ENCODE data around the gene SPAG5.

SPAG5 gene

DNA sequence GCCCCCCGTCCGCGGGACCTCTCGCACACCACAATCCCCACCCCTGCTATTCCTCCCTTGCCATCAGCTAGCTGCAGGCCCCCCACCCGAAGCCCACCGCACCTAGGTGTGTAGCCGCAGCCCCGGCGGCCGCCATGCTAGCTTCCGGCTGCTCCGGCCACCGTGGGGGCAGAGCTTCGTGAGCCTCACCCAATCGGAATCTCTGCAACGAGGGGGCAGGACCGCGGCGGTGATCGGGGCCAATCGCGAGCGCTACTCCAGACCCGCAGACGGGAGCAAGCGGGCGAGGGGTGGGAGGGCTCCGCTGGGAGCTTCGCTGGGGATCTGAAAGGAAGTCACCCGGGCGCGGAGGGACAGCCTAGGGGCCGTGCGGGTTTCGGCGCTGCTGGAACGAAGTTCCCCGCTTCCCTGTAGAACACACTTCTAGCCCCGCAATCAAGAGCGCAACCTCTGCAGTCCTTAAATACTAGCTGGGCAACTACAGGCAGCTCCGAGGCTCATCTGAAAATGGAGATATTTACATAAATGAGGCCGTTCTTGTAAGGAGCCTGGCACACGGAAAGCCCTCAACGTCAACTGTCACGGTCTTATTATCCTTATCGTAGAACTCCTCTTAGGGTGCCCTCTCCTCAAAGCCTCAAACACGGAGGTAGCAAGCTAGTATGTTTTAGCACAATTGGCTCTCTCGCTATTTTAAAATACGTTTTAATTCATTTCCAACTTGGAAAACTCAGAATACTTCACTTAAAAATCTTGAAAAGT lies 27.3 kb downstream of the SPAG5 start, which contains the start of gene PIGS:
Gene PIGS (minus strand): TSS at position 164 of the 762 bp plus-strand sequence. CDS start 28 bp downstream, at position 136.
- peak; percentile 54 for DNase-seq (ENCODE audit: low read depth)

- DNase-seq (ENCODE audit: low read depth) = no peak
These were observed 28.0 kb downstream of the SPAG5 start for GRCh38 chr17:28570716-28571360.

GRCh38 chr17:28569446-28569845 lies 29.4 kb downstream of the SPAG5 start:
- DNase-seq (ENCODE audit: low read depth) = no peak

GRCh38 chr17:28567604-28568003 lies 31.2 kb downstream of the SPAG5 start:
- no peak for DNase-seq (ENCODE audit: low read depth)

GRCh38 chr17:28563475-28563874 lies 35.4 kb downstream of the SPAG5 start:
- peak; percentile 27 for DNase-seq (ENCODE audit: low read depth)

- no peak for DNase-seq (ENCODE audit: low read depth)
These were observed 43.8 kb downstream of the SPAG5 start for GRCh38 chr17:28555022-28555421.

- no peak for DNase-seq (ENCODE audit: low read depth)
These were observed 44.3 kb downstream of the SPAG5 start for GRCh38 chr17:28554565-28554964.

- no peak for DNase-seq (ENCODE audit: low read depth)
These were observed 45.8 kb downstream of the SPAG5 start for GRCh38 chr17:28553000-28553505.

DNA sequence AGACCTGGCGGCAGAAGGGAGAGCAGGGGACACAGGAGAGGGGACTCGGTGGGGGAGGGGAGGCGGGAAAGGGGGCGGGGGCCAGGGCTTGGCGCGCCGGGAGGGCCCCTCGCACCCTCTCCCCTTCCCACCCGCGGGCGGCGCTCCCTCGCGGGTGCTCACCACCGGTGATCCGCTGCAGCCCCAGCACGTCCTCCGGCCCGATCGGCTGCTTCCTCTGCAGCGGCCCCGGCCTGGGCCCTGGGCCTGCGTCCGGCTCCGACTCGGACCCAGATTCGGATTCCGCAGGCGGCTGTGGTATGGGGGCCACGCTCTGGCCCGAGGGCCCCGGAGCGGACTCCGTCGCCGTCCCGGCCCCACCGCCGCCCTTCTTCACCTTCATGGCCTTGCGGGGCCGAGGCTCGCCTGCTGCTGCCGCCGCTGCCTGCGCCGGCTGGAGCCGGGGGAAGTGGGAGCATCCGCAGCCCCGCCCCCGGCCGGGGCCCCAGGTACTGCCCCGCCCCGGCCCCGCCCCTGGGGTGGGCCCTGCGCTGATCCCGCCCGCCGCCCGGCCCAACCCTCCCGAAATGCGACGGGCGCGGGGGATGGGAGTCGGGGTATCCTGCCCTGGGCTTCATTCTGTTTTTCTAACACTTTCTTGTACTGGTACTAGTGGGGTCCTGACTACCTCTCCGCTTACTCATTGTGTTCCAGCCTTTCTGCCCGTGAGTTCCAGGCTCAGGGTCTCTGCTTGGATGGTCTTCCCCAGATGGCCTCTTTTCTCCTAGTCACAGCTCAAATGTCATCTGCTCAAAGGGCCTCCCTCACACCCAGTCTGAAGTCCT lies 46.4 kb downstream of the SPAG5 start, which contains the start of gene UNC119:
Gene UNC119 (minus strand): TSS at position 449 of the 824 bp plus-strand sequence. CDS start 67 bp downstream, at position 382.
- DNase-seq (ENCODE audit: low read depth) = no peak

DNA sequence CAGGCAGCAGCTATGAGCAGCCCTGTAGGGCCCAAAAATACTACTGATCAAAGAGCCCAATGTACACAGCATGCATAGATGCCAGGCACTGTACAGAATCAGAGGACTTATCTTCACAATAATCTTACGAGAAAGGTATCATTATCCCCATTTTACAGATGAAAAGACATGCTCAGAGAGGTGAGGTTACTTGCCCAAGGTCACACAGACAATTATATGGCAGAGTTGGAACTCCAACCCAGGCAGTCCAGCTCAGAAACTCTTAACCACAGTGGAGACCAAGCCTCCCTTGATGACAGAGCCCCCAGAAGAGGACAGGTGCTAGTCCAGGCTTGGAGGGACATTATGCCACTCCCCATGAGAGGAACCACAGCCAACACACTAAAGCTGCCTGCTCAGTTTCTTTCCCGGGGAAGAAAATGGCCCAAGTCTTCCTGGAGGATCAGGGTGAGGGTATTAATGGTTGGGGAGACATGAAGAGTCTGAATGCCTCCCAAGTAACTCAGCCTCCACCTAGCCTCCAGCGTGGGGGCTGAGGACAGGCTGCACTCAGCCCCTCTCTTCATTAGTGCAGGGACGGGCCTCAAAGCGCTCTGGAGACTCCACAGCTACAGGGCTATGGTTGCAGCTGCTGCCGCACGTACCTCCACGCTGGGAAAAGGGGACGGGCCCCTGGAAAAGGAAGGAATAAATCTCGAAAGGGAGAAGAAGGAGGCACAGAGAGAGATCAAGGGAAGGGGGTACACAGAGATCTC lies 47.2 kb downstream of the SPAG5 start:
- no peak for DNase-seq (ENCODE audit: low read depth)

- DNase-seq (ENCODE audit: low read depth) = no peak
These were observed 48.0 kb downstream of the SPAG5 start for GRCh38 chr17:28550858-28551257.

DNA sequence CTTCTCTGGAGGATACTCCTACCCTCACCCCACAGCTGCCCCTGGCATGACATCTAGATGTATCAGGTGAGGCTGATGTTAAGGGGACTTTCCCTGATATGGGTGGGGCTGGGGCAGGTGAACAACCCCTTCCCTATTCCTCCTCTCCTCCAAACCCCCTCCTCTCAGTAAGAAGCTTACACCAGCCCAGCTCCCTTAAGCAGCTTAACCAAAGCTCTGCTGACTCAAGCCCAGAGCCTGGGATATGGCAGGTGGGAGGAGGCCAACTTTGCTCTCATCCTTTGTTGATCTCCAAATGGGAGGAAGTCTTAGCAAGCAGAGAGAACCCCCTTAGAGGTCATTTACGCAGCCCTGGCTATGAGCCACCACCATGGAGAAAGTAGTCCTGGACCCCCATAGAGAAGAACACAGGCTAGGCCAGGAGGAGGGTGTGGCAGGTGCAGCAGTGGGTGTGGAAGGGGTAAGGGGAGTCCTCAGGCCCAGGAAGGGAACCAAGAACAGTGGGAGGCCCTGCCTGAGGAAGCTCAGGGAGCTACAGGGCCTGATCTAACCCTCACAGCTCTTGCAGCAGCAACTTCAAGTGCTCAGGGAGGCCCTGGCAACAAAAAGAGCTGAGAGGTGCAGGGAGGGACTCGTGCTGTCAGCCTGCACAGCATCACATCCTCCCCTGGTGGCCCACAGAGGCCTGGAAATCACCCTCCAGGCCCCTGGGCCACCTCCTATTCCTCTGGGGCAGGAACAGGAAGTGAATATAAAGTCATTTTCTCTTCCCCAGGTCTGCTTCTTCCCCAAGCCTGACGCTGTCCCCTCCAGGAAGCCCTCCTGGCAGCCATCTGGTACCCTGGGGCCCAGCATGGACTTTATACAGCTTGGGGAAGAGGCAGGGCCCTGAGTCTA lies 49.3 kb downstream of the SPAG5 start:
- DNase-seq (ENCODE audit: low read depth) = no peak

GRCh38 chr17:28548417-28549130 lies 50.3 kb downstream of the SPAG5 start:
- no peak for DNase-seq (ENCODE audit: low read depth)

DNA sequence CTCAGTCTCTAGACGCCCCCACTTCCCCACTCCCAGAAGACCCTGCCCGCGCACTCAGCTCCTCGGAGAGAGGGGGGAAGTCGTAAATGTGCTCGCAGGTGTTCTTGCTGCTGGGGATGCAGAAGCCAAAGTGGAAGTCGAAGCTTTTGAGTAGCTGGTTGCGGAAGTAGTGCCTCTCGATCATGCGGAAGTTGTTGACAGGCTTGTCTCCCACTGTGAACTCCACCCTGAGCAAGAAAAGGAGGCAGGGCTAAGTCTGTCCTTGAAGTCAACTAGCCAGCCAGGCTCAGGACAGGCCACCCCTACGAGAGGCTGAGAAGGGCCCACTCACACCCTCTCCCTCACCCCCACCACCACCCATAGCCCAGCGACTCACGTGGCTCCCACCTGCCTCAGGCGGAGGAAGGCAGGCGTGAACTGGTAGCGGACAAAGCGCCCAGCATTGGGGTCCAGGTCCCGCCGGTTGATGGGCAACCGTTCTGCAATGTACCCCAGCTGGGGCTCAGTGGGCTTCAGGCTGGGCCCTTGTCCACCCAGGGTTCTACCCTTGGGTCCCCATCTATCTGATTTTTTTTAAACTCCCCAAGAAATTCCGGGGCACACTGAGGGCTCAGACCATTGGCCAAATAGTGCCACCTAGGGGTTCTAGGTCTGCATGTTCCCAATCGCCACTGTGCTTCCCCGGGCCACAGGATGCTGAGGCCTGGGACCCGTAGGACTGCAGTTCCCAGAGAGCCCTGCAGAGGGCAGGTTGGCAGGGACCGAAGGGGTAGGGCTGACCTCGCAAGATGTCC lies 51.0 kb downstream of the SPAG5 start:
- no peak for DNase-seq (ENCODE audit: low read depth)

GRCh38 chr17:28547096-28547622 lies 51.7 kb downstream of the SPAG5 start:
- no peak for DNase-seq (ENCODE audit: low read depth)

DNA sequence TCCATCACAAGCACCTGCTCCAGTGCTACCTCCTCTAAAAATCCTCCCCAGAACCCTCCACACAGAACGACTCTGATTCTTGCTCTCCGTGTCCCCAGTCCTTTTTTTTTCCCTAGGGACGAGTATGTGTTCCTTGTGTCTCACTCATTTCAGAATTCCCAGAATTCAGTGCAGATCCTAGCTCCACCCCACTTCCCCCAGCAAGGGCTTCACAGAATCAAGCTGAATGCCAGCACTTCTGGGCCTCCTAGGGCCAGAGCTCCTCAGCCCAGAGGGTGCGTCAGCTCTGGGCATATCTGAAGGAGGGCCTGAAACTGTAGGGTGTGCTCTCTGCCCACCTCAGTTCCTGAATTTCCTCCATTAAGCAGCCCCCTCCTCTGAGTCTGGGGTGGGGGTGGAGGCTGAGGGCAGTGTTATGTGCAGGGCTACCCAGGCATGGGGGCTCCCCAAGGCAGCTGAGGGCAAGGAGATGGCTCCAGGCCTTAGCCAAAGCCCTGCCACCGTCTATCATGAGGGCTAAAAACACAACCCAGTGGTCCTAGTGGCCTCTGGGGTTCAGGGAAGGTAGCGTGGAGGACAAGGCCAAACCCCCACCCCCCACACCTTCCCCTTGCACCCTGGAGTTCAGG lies 52.9 kb downstream of the SPAG5 start:
- DNase-seq (ENCODE audit: low read depth) = no peak

- DNase-seq (ENCODE audit: low read depth) = no peak
These were observed 53.7 kb downstream of the SPAG5 start for GRCh38 chr17:28545141-28545503.

DNA sequence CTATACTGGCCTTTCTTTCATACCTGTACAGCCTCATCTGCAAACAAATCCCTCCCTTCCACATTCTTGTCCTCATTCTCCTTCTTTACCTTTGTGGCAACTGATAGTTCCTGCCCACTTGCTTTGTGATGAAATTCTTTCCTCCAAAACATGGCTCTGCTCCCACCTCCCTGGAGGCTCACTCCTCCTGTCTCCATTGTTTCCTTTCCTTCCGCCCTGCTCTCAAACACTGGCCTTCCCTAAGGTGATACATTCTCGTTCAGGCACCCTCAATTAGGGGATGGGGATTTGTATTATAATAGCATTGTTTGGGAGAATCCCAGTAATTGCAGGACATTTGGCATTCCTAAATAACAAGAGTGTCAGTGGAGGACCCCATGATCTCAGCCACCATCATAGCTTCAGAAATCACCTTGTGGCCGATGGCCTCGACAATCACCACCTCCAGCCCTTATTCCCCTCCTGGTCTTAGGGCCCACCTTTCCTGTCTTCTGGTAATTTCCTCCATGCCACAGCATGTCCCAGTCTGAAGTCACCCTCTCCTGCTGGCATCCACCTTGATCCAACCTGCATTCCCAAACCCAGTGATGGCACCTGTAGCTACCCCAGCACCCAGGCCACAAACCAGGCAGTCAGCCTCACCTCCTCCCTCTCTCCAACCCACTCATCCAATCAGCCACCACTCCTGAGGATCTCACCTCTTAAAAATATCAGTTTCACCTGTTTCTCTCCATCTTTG lies 54.3 kb downstream of the SPAG5 start:
- no peak for DNase-seq (ENCODE audit: low read depth)

All from GM04503 (cell line).